Medulla oblongata (tissue), 1 donor: ENCODE data around the gene BICDL2.
"Not testable (repeated sequence)": the region's sequence is repeated elsewhere in the genome, so short reads cannot be mapped to it uniquely, and the experiment has no call there.

Experiments
- DNase-seq: peaks from one replicate; pipeline ENCODE4 v3.0.0-alpha.2; 2015; ENCODE audit errors: extremely low spot score

Gene BICDL2

GRCh38 chr16:3065069-3065741 lies 28.5 kb upstream of the BICDL2 start, which contains the start of gene IL32:
TSS of gene IL32 (plus strand) at chr16:3065640. CDS start at chr16:3065812, 172 bp downstream.
- DNase-seq = no peak

GRCh38 chr16:3063625-3064386 lies 27.1 kb upstream of the BICDL2 start:
- no peak for DNase-seq

GRCh38 chr16:3062553-3062952 lies 25.8 kb upstream of the BICDL2 start:
- DNase-seq = no peak

- no peak for DNase-seq
Measured at GRCh38 chr16:3060339-3061127, 23.8 kb upstream of the BICDL2 start.

- DNase-seq = no peak
Measured at GRCh38 chr16:3059723-3060242, 23.0 kb upstream of the BICDL2 start.

- peak; percentile 89 for DNase-seq
Measured at GRCh38 chr16:3059041-3059722, 22.4 kb upstream of the BICDL2 start.

- peak; percentile 34 for DNase-seq
Measured at GRCh38 chr16:3058139-3059030, 21.6 kb upstream of the BICDL2 start.

GRCh38 chr16:3057181-3058138 lies 20.7 kb upstream of the BICDL2 start:
- DNase-seq = no peak

- DNase-seq = no peak
Measured at GRCh38 chr16:3056336-3057180, 19.8 kb upstream of the BICDL2 start.

- DNase-seq = peak; percentile 17
Measured at GRCh38 chr16:3055734-3056115, 19.0 kb upstream of the BICDL2 start.

GRCh38 chr16:3054965-3055733 lies 18.4 kb upstream of the BICDL2 start:
- DNase-seq = no peak

GRCh38 chr16:3053330-3053710 lies 16.6 kb upstream of the BICDL2 start:
- not testable (repeated sequence) for DNase-seq

- DNase-seq = not testable (repeated sequence)
Measured at GRCh38 chr16:3052571-3053329, 16.0 kb upstream of the BICDL2 start.

- DNase-seq = no peak
Measured at GRCh38 chr16:3051494-3051893, 14.8 kb upstream of the BICDL2 start.

GRCh38 chr16:3051009-3051408 lies 14.3 kb upstream of the BICDL2 start:
- DNase-seq = no peak

- no peak for DNase-seq
Measured at GRCh38 chr16:3050487-3050886, 13.7 kb upstream of the BICDL2 start.

- no peak for DNase-seq
Measured at GRCh38 chr16:3049921-3050481, 13.3 kb upstream of the BICDL2 start.
